ENCODE data around the gene IL17RB.

- no peak for TF ChIP-seq CTCF (IDR thresholded peaks at IDR 0.05; ENCODE audit: insufficient read depth, low read length, poor library complexity, severe bottlenecking)
- no peak for TF ChIP-seq EZH2phosphoT487 (conservative IDR thresholded peaks at IDR 0.05; ENCODE audit: low read length)
Measured at GRCh38 chr3:53836084-53836872, 10.1 kb upstream of the IL17RB start.
